Activated CD4-positive, alpha-beta T cell treated with anti-CD3 and anti-CD28 coated beads, Interleukin-10, Interleukin-2, amounts not matched to agents 100 ng/mL and 50 ng/mL, durations not matched to agents 16 hours and 8 hours (primary cell): ENCODE results near the gene SPDYE17.
"Not testable (repeated sequence)": the region's sequence is repeated elsewhere in the genome, so short reads cannot be mapped to it uniquely, and the experiment has no call there.

Experiments used
- DNase-seq: peaks from one replicate; pipeline ENCODE4 v3.0.0-alpha.2; 2020

Gene SPDYE17

DNA sequence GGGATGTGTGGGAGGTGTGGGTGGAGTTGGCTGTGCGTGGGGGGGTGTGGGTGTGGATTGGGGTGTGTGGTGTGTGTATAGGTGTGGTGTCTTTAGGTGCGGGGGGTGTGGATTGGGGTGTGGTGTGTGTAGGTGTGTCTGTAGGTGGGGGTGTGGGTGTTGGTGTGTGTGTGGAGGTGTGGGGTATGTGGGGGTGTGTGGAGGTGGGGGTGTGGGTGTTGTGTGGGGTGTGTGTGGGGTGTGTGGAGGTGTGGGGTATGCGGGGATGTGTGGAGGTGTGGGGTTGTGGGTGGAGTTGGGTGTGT is 33.9 kb downstream of the SPDYE17 start:
- no peak for DNase-seq

DNA sequence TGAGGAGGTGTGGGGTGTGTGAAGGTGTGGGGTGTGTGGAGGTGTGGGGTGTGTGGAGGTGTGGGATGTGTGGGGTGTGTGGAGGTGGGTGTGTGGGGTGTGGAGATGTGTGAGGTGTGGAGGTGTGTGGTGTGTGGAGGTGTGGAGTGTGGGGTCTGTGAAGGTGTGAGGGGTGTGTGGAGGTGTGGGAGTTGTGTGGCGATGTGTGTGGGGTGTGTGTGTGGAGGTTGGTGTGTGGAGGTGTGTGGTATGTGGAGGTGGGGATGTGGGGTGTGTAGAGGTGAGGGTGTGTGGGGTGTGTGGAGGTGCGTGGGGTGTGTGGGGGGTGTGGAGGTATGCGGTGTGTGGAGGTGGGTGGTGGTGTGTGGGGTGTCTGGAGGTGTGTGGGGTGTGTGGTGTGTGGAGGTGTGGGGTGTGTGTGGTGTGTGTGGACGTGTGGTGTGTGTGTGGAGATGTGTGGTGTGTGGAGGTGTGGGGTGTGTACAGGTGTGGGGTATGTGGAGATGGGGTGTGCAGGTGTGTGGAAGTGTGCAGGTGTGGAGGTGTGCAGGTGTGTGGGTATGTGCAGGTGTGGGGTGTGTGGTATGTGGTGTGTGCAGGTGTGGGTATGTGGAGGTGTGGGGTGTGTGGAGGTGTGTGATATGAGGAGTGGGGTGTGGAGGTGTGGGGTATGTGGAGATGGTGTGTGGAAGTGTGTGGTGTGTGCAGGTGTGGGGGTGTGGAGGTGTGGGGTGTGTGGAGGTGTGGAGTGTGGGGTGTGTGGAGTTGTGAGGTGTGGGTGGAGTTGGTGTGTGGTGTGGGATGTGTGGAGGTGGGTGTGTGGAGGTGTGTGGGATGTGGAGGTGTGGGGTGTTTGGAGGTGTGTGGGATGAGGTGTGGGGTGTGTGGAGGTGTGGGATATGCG is 34.5 kb downstream of the SPDYE17 start:
- no peak for DNase-seq

DNA sequence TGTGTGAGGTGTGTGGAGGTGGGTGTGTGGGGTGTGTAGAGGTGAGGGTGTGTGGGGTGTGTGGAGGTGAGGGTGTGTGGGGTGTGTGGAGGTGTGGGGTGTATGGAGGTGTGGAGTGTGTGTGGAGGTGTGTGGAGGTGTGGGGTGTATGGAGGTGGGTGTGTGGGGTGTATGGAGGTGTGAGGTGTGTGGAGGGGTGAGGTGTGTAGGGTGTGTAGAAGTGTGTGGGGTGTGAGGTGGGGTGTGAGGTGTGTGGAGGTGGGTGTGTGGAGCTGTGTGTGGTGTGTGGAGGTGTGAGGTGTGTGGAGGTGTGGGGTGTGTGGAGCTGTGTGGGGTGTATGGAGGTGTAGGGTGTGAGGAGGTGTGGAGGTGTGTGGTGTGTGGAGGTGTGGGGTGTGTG is 35.2 kb downstream of the SPDYE17 start:
- DNase-seq, result not testable (repeated sequence)

DNA sequence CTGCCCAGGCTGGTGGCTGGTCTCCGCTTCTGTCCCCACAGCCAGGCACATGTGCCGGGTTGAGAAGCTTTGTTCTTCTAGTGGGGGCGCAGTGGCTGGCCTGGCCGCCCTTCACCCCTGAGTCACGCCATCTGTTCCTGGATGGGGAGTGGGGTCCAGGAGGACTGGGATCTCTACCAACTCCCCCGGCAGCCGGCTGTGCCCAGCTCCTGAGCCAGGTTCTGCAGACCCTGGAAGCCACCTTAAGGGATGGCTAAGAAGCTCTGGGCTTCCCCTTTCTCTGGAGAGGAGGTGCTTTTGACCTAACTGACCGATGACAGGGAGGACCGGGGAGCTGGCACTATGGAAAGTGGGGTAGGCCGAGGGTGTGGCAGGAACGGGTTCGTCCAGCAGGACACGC is 37.9 kb downstream of the SPDYE17 start:
- not testable (repeated sequence) for DNase-seq

DNA sequence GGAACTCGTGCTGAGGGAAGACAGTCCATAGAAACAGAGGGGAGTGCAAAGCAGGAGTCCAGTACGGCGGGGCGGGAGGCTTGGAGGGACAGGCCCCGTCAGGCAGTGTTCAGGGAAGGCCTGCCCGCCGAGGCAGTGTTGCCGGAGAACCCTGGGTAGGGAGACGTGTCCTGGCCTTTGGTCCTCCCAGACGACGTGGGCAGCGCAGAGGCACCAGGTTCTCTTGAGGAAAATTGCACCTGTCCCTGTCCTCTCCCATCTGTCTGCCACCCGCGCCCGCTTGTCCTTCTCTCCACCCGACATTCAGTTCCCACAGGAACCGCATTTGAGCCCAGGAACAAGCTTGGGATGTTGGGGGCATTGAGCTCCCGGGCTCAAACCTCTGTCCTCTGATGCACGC is 38.3 kb downstream of the SPDYE17 start:
- not testable (repeated sequence) for DNase-seq

DNA sequence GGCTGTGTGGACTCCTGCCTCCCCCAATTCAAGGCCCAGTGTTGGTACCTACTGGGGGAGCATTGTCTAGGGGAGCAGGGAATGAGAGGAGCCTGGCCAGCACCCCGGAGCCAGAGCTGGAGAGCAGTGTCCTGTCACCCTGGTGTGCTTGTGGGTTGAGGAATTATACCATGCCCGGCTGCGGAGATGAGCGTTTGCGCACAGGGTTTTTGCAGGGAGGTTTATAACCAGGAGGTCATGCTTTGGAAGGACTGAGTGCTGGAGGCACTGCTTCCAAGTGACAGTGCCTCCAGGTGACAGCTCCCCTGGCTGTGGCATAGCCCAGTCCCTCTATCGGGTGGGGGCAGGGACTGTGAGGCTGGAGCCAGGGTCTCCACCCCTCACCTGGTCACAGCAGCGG is 39.3 kb downstream of the SPDYE17 start:
- DNase-seq, result not testable (repeated sequence)

DNA sequence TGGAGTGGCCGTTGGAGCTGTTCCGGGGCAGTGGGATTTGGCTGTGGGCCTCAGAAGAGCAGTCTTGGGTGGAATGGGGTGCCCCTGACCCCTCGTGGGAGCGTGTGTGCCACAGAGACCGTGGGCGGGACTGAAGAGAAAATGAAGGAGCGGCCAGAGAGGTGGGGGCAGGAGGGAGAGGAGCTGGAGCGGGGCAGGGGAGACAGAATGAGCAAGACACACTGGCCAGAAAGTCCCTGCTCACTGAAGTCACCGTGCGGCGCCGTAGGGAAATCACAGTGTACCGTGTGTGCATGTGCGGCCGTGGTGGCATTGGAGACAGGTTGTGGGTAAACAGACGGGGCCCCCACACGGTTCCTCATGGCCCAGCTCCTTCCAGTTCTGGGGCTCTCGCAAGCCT is 40.0 kb downstream of the SPDYE17 start:
- not testable (repeated sequence) for DNase-seq

DNA sequence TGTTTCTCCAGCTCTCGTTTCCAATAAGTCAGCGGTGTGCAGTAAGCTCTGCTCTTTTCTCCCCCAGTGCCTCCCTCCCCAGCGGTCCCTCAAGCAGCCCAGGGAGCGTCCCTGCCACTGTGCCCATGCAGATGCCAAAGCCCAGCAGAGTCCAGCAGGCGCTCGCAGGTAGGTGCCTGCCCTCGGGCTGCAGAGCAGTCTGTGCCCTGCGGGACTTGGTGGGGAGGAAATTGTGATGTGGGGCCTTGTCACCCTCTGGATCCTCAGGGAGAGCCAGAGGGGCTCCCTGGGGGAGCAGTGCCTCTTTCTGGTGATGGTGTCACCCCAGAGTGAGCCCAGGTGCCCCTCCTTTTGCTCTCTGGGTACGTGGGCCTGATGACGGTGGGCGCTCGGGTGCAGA is 42.0 kb downstream of the SPDYE17 start:
- DNase-seq, result not testable (repeated sequence)

DNA sequence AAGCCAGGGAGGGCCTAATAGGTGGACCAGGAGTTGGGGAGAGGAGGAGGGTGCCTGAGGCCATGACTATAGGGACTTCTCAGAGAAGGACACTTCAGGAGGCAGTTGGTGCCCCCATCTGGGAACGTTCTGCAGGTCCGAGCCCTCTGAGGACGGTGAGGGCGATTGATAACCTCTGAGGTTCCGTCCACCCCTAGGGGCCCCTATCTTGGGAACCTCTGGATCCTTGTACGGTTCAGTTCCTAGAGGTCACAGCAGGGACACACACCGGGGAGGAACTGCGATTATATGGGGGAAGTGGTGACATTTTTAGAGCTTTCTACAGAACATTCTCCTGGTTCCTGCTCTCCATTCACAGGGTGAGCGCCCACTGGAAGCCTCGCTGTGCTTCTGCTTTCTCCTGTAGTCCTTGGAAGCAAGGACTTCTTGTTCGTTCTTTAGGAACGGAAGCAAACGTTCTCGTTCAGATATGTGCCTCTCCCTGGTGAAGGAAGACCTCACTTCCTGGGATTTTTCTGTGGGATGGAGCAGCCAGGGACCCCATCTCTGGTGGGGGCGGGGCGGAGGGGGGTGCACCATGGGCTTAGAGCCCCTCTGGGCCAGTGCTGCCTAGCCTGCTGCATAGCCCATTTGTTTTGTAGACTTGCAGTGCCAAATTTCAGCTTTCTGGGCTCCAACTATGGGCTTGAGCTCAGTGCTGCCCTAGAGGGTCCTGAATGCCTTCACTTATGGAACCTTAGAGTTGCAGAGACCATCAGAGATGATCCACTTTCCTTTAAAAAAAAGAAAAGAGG is 46.0 kb downstream of the SPDYE17 start:
- not testable (repeated sequence) for DNase-seq

DNA sequence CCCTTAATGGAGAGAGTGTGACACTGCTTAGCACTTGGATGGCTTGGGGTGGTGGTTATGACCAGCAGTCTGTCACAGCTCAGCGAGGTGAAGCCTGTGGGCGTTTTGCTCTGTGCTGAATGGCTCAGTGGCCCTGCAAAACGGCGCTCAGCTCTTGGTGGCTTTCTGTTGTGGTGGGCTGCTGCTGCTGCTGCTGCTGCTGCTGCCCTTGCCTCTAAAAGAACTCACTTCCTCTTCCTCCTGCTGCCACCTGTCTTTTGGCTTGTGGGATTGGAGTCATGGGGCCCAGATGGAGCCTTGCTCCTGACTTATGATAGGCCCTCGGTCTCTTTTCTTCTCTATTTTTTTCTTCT is 47.4 kb downstream of the SPDYE17 start:
- DNase-seq, result not testable (repeated sequence)

DNA sequence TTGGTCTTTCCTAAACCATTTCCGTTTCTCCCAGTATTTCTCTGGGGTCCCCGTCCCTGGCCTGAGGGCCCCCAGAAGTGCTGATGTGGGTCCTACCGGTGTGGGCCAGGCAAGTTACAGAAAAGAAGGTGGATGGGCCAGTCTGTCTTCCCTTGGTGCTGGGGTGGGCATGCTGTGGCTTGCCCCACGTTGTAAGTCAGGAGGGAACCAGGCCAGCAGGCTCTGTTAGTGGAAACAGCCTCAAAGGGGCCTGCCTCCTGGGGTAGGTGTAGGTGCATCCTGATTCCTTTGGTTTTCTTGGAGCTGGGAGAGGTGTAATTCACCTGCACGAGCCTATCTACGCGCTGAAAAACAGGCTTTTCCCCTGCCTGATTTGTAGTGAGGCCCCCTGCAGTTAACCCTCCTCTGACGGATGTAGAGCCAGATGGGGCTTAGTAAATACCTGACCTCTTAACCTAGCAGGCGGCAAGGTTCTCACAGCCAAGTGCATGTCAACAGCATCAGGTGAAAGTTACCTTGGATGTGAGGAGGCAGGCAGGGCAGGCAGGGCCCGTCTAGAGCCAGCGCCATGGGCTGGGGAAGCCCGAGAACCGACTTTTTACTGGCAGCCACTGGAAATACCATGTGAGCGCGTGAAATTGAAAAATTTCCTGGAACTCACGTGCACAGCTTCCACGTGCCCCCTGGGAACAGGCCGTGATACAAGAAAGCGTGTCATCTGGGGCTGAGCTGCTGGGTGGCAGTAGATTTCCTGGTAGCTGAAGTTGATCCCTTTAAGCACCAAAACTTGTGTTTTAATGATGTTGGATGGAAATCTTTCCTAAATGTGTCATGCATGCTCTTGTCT is 48.0 kb downstream of the SPDYE17 start:
- not testable (repeated sequence) for DNase-seq

DNA sequence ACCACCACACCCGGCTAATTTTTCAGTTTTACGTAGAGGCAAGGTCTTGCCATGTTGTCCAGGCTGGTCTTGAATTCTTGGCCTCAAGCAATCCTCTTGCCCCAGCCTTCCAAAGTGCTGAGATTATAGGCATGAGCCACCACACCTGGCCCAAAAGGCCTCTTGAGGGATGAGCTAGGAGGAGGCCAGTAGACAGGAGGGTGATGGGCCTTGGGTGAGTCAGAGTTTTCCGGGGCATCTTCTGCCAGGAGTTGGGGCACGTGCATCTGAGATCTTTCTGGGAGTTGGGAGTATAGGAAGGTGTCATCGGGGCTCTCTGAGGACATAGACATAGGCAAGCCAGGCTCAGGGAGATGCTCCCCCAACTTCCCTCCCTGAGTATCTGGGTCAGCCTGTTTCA is 48.8 kb downstream of the SPDYE17 start:
- not testable (repeated sequence) for DNase-seq

DNA sequence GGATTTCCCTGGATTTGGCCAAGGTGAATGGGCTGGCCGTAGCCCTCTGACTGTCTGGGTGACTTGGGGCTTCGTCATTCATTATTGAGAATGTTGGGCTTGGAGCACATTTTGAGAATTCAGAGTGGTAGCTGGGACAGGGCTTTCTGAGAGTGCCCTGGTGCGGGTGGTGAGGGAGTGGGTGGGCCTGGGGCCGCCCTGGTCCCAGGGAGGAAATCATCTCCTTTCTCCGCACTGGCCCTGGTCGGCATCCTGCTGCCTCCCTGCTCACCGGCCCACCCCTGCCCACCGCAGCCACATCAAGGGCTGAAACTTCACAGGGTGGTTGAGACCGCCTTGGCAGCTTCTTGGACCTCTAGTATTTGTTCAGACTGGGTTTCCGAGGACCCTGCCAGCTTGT is 49.7 kb downstream of the SPDYE17 start:
- not testable (repeated sequence) for DNase-seq

DNA sequence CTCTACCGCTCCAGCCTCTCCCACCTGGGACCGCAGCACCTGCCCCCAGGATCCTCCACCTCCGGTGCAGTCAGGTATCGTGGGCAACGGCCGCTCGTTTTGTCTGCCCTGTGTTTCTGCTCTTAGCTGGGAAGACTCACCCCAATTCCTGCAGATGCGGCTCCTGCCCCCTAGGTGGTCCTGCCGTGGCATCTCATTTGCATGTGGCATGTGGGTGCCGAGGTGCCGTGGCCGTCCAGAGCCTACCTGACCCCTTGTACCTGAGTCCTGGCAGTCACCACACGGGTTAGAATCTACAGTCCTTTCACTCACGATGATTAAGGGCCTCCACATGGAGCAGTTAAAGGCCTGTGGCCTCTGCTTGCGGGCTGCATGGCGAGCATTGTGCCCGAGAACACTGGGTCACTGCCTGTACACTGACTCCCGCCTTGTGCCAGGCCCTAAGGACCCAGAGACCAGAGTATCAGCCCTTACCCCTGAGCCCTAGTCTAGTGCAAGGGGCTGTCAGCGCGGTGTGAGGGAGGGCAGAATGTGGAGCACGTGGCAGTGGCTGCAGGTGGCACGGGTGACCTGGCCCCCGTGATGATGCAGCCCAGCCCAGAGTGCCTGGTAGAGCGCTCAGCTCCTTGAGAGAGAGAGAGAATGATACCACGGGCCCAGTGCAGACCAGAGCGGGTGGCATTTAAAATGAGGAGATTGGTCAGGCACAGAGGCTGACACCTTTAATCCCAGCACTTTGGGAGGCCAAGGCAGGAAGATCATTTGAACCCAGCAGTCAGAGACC is 50.8 kb downstream of the SPDYE17 start:
- not testable (repeated sequence) for DNase-seq

DNA sequence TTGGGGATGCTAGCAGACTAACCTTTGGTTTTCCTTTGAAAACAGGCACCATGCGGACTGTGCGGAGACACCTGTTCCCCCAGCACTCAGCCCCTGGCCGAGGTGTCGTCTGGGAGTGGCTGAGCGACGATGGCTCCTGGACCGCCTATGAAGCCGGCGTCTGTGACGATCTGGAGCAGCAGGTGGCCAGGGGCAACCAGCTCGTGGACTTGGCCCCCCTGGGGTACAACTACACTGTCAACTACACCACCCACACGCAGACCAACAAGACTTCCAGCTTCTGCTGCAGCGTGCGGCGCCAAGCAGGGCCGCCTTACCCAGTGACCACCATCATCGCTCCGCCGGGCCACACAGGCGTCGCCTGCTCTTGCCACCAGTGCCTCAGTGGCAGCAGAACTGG is 51.6 kb downstream of the SPDYE17 start:
- not testable (repeated sequence) for DNase-seq

DNA sequence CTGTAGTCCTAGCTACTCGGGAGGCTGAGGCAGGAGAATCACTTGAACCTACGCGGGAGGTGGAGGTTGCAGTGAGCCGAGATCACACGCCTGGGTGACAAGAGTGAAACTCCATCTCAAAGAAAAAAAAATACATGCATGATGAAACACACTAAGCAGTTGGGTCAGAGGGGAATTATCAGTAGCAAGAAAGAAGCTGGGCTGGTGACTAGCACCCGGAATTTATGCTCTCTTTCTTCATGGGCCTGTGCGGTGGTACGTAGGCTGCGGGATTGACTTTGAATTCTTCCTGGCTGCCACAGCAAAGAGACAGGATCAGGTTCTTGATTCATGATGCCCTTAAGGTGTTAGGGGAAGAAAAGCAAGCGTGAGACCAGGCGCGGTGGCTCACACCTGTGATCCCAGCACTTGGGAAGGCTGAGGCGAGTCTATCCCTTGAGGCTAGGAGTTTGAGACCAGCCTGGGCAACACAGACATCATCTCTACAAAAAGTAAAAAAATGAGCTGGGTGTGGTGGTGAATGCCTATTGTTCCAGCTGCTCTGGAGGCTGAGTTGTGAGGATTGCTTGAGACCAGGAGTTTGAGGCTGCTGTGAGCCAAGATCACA is 54.3 kb downstream of the SPDYE17 start:
- not testable (repeated sequence) for DNase-seq

DNA sequence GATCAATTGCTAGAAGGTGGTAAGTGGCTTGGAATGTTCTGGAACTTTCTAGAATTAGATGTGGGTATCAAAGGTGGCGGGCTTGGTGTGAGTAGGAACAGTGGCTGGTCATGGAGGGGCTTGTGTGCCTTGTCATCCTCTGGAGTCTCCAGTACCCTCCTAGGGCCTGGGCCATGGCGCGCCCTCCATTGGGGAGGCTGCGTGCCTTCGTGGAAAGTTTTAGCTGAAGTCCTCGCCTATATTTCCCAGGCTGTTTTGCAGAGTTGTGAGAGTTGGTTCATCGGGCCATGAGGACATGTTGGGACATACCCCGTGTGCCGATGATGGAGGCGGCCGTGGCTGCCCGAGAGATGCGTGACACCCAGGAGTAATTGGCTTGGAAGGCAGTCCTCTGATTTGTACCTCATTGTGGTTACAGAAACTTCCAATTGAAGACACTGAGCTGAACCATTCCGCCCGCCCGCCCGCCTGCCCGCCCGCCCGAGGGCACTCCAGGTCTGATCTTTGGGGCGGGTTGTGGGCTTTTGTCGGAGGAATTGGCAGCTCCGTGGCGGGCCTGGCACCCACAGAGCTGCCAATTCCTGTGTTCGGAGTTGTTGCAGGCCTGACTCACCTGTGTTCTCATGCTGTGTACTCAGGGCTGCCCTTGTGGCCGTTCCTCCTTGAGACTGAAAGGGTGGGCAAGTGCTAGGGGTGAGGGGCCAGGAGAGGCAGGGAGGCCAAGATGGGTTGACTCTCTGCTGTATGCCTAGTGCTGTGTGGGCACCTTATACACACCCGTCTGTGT is 57.2 kb downstream of the SPDYE17 start:
- not testable (repeated sequence) for DNase-seq

DNA sequence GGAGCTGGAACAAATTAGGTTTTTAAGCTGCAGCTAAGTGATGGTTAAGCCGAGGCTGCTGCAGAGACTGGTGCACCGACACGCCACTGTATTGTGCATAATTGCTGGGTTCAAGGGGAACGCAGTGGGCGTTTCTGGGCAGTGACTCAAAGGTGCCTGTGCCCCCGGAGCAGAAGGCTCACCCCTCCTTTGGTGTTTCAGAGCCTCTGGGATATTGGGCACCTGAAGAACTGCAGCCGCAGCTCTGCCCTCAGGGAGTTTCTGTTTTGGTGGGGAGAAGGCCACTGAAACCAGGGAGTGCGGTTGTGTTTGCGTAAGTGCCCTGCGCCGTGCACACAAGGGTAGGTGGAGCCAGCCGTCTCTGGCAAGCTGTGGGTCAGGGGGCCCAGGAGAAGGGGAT is 57.8 kb downstream of the SPDYE17 start:
- DNase-seq, result not testable (repeated sequence)

DNA sequence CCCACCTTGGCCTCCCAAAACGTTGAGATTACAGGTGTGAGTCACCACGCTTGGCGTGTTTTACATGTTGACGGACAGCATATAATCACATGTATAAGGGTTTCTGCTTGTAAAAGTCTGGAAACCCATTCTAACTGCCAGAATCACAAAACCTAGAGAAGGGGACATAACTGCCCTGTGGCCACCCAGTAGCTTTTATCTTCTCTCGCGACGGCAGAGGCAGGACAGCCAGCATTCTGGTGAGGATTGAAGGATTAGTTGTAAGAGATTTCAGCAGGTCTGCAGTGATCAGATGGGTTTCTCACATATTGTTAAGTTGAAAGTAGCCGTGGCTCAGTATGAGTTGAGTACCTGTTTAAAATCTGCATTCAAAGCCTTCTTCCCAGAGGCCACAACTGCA is 59.8 kb downstream of the SPDYE17 start:
- not testable (repeated sequence) for DNase-seq
